Ishikawa (cell line): ENCODE data around the gene HMCN1.

ENCODE experiments used
- CEBPB ChIP-seq: IDR thresholded peaks from 2 replicates; pipeline ENCODE4 v1.6.1; 2012
- CREB1 ChIP-seq: IDR thresholded peaks from 2 replicates; pipeline ENCODE4 v1.6.1; 2012; ENCODE audit warnings: low read depth
- EGR1 ChIP-seq: IDR thresholded peaks from 2 replicates; pipeline ENCODE4 v1.6.1; 2012
- EP300 ChIP-seq: IDR thresholded peaks from 2 replicates; pipeline ENCODE4 v1.6.1; 2012; ENCODE audit warnings: borderline replicate concordance
- FOXM1 ChIP-seq: IDR thresholded peaks from 2 replicates; pipeline ENCODE4 v1.6.1; 2012; ENCODE audit warnings: low read depth, borderline replicate concordance
- NFIC ChIP-seq: IDR thresholded peaks from 2 replicates; pipeline ENCODE4 v1.6.1; 2012
- RAD21 ChIP-seq: IDR thresholded peaks from 2 replicates; pipeline ENCODE4 v1.6.1; 2012; ENCODE audit warnings: low read depth
- TAF1 ChIP-seq: IDR thresholded peaks from 2 replicates; pipeline ENCODE4 v1.6.1; 2012; ENCODE audit warnings: low read depth, mild to moderate bottlenecking
- TCF12 ChIP-seq: IDR thresholded peaks from 2 replicates; pipeline ENCODE4 v1.6.1; 2012; ENCODE audit warnings: low read depth
- TEAD4 ChIP-seq: IDR thresholded peaks from 2 replicates; pipeline ENCODE4 v1.6.1; 2012
- USF1 ChIP-seq: IDR thresholded peaks from 2 replicates; pipeline ENCODE4 v1.6.1; 2012
- YY1 ChIP-seq: IDR thresholded peaks from 2 replicates; pipeline ENCODE4 v1.6.1; 2012; ENCODE audit warnings: low read depth
- ZBTB7A ChIP-seq: IDR thresholded peaks from 2 replicates; pipeline ENCODE4 v1.6.1; 2012; ENCODE audit warnings: low read depth
- TF ChIP-seq, protein P1 (sequence below): IDR thresholded peaks from 2 replicates; pipeline ENCODE4 v1.6.1; 2012; ENCODE audit warnings: low read depth, mild to moderate bottlenecking
- TF ChIP-seq, protein P2 (sequence below): IDR thresholded peaks from 2 replicates; pipeline ENCODE4 v1.6.1; 2012

HMCN1 gene

DNA sequence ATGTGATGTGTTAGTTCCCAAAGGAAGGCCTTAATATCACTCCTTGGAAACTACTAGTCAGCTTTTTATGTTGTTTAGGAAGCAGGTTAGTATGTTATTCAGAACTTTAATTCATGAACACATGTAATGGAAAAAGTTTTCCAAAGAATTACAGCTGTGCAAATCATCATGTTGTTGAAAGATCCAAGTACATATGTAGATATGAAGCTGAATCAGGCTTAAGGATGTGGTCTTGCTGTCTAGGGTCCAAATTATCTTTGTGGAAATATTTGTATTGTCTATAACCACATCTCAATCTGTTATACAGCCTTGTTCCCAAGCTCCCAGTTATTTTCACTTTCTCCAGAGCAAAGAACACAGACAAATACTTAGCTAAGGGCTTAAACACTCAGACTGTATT, 409.3 kb downstream of the HMCN1 start:
- TF ChIP-seq EGR1 (no peak), ZBTB7A (no peak), FOXM1 (no peak), USF1 (no peak), NFIC (no peak), TCF12 (no peak), TAF1 (no peak), EP300 (no peak), YY1 (no peak), RAD21 (no peak), CEBPB (no peak), CREB1 (no peak), TEAD4 (no peak)
- TF ChIP-seq, protein P1, sequence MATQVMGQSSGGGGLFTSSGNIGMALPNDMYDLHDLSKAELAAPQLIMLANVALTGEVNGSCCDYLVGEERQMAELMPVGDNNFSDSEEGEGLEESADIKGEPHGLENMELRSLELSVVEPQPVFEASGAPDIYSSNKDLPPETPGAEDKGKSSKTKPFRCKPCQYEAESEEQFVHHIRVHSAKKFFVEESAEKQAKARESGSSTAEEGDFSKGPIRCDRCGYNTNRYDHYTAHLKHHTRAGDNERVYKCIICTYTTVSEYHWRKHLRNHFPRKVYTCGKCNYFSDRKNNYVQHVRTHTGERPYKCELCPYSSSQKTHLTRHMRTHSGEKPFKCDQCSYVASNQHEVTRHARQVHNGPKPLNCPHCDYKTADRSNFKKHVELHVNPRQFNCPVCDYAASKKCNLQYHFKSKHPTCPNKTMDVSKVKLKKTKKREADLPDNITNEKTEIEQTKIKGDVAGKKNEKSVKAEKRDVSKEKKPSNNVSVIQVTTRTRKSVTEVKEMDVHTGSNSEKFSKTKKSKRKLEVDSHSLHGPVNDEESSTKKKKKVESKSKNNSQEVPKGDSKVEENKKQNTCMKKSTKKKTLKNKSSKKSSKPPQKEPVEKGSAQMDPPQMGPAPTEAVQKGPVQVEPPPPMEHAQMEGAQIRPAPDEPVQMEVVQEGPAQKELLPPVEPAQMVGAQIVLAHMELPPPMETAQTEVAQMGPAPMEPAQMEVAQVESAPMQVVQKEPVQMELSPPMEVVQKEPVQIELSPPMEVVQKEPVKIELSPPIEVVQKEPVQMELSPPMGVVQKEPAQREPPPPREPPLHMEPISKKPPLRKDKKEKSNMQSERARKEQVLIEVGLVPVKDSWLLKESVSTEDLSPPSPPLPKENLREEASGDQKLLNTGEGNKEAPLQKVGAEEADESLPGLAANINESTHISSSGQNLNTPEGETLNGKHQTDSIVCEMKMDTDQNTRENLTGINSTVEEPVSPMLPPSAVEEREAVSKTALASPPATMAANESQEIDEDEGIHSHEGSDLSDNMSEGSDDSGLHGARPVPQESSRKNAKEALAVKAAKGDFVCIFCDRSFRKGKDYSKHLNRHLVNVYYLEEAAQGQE = no peak
- TF ChIP-seq, protein P2, sequence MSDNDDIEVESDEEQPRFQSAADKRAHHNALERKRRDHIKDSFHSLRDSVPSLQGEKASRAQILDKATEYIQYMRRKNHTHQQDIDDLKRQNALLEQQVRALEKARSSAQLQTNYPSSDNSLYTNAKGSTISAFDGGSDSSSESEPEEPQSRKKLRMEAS = no peak

GRCh38 chr1:186144505-186144904, 410.3 kb downstream of the HMCN1 start:
- TF ChIP-seq CREB1 (no peak), TCF12 (no peak), TAF1 (no peak), RAD21 (no peak), USF1 (no peak), EP300 (no peak), EGR1 (no peak), ZBTB7A (no peak), NFIC (no peak), FOXM1 (no peak), TEAD4 (no peak), CEBPB (no peak)
- TF ChIP-seq, protein P2 = no peak
- TF ChIP-seq, protein P1 = no peak

DNA sequence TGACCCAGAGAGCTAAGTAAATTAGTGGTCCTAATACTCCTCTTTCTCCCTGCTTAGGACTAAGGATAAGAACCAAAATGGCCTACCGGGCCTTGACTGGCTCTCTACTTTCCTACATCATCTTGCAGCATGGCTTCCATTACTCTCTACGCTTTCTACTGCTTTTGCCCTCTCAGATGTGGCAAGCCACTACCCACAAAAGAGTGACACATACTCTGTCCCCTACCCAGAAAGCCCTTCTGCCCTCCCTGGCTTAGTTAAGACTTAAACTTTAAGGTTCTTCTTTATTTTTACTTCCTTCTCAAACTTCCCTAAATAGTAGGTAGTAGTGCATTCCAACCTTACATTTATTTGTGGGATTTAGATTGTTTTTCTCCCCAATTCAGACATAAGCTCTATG, 412.8 kb downstream of the HMCN1 start:
- no peak for TF ChIP-seq TEAD4
- TF ChIP-seq CEBPB = no peak
- no peak for TF ChIP-seq EGR1
- no peak for TF ChIP-seq CREB1
- no peak for TF ChIP-seq RAD21
- TF ChIP-seq ZBTB7A = no peak
- TF ChIP-seq USF1 = no peak
- no peak for TF ChIP-seq NFIC
- no peak for TF ChIP-seq FOXM1
- no peak for TF ChIP-seq YY1
- TF ChIP-seq, protein P2 = no peak
- no peak for TF ChIP-seq EP300
- TF ChIP-seq, protein P1 = no peak
- TF ChIP-seq TCF12 = no peak
- no peak for TF ChIP-seq TAF1

GRCh38 chr1:186149591-186149990, 415.4 kb downstream of the HMCN1 start:
- no peak for TF ChIP-seq EP300
- no peak for TF ChIP-seq CEBPB
